Adrenal gland (tissue), 12 donors: Measurements from ENCODE around the gene LYPD6B. TPM values are rescaled to one million over a fixed set of nuclear protein-coding genes. Genes with fewer than 3 reads are reported as not detected.

ENCODE experiments used
- DNase-seq, 7 donors: peaks; one replicate each; pipeline ENCODE4 v3.0.0-alpha.2; 2019 to 2020
- H3K27ac ChIP-seq, 5 donors: fragments of 200-600 bp; sonication (generic) in 4 of 5; 1 replicate in 3 of 5; 2 replicates in 2 of 5; pipeline versions ENCODE4 v1.5.1 to v1.8.0; 2016 to 2020; ENCODE audit warnings: mild to moderate bottlenecking in 1 of 5
- H3K27me3 ChIP-seq: fragments of 200-600 bp; 2 replicates; pipeline ENCODE4 v1.8.0; 2021
- H3K36me3 ChIP-seq, 2 donors: fragments of 200-600 bp; replicated peaks in 1 of 2; 1 replicate in 1 of 2; 2 replicates in 1 of 2; pipeline versions ENCODE4 v1.5.1 to v1.8.0; 2018 to 2022
- H3K4me1 ChIP-seq, 2 donors: fragments of 200-600 bp; replicated peaks in 1 of 2; 1 replicate in 1 of 2; 2 replicates in 1 of 2; pipeline versions ENCODE4 v1.5.1 to v1.8.0; 2018 to 2021
- H3K4me3 ChIP-seq, 4 donors: fragments of 200-600 bp; sonication (generic) in 3 of 4; one replicate each; pipeline ENCODE4 v1.5.1; 2016 to 2018
- H3K9me3 ChIP-seq, 3 donors: fragments of 200-600 bp; sonication (generic) in 1 of 3; replicated peaks in 1 of 3; 1 replicate in 2 of 3; 2 replicates in 1 of 3; pipeline versions ENCODE4 v1.5.1 to v1.8.0; 2016 to 2021
- CTCF ChIP-seq, 6 experiments: fragments of 450-650 bp in 4 of 6; fragments of 200-600 bp in 2 of 6; sonication (generic) in 1 of 6; IDR thresholded peaks; 1 replicate in 5 of 6; 2 replicates in 1 of 6; pipeline versions ENCODE4 v1.5.1 to v1.8.0; 2016 to 2021; ENCODE audit warnings: antibody characterized with exemption in 6 of 6, mild to moderate bottlenecking in 2 of 6, moderate library complexity in 1 of 6
- POLR2A ChIP-seq, 2 donors: fragments of 450-650 bp; IDR thresholded peaks; one replicate each; pipeline ENCODE4 v1.6.1; 2017; ENCODE audit warnings: antibody characterized with exemption in 2 of 2, mild to moderate bottlenecking in 2 of 2, moderate library complexity in 1 of 2
- WGBS, 4 donors: extraction: QIAGEN DNeasy Blood & Tissue Kit in 2 of 4; methylation state at CpG; one replicate each; pipeline versions ENCODE4 v1.1.5 to v1.1.7; 2013 to 2017; 5-methylcytosine and 5-hydroxymethylcytosine counted together
- intact Hi-C, 2 donors: fragments of 100-400 bp; cut with DNase I; formaldehyde crosslinking; loops; one replicate each; pipeline versions ENCODE4 v1.14.1 to v1.15.0; 2022 to 2023
- polyA plus RNA-seq, 3 donors: library from polyadenylated mRNA; stranded (reverse); fragments of 200-250 nt in 2 of 3; fragments of 350-450 nt in 1 of 3; fragmentation: Illumina TruSeq in 1 of 3; extraction: RNeasy Lipid Tissue Mini Kit (QIAGEN cat#74804) in 1 of 3; gene quantifications; one replicate each; pipeline ENCODE4 v1.2.3, GENCODE V29; 2013 to 2014
- total RNA-seq, 9 donors: library from RNA; depleted of rRNA in 4 of 9; stranded (reverse); fragments of >200 nt in 4 of 9; fragments of 120-200 nt in 1 of 9; fragmentation: NEBNext Ultra II Directional in 1 of 9; extraction: Animal tissue kit (Norgen Biotek cat#: 25700) in 1 of 9; gene quantifications; one replicate each; pipeline versions ENCODE4 v1.1.0 to v1.2.4, GENCODE V29; 2013 to 2023
- donor health status: healthy with polysubstance abuse.
- donor health status: Bipolar disorder and iron deficiency.
- donor health status: DM: yes; HTN: yes; CAD: no.
- donor health status: DM: no; HTN: no; CAD: no.
- donor health status: DM: no; HTN: no; CAD: no.
- donor health status: DM: yes; HTN: yes; CAD: no.

Gene LYPD6B
- total and polyA plus RNA-seq, 12 donors, result 0.15 to 0.98 (median 0.50) TPM; not detected in 2

- H3K4me1 ChIP-seq, result peaks cover 0 to 6% of the 10 kb centered on the region in 2 donors
- TF ChIP-seq CTCF (IDR thresholded peaks at IDR 0.05), result no peak
- no peak for TF ChIP-seq POLR2A (IDR thresholded peaks at IDR 0.05)
- no peak for DNase-seq
- H3K9me3 ChIP-seq, result no peaks in the 10 kb centered on the region
- WGBS, 4 donors, result 57 to 61% (median 59%) methylated on average over 2 of the region's 2 CpGs
- no peaks in the 10 kb centered on the region for H3K36me3 ChIP-seq
- no peaks in the 10 kb centered on the region for H3K27me3 ChIP-seq
- H3K27ac ChIP-seq, result no peak overlapping the region
- intact Hi-C loops, result loop anchor here (5.0 to 10.0 kb wide), 3 partner anchors 295 to 543 kb away; no protein-coding TSS in a partner anchor
- H3K4me3 ChIP-seq, result no peak overlapping the region
These were observed 18.7 kb upstream of the LYPD6B start for GRCh38 chr2:149019768-149020167.

GRCh38 chr2:149020432-149020851 is 18.1 kb upstream of the LYPD6B start:
- Histone ChIP-seq H3K9me3 (no peaks in the 10 kb centered on the region), H3K27me3 (no peaks in the 10 kb centered on the region), H3K4me3 (no peak overlapping the region), H3K27ac (no peak overlapping the region), H3K4me1 (peaks cover 0 to 6% of the 10 kb centered on the region in 2 donors), H3K36me3 (no peaks in the 10 kb centered on the region)
- 90 to 93% (median 91%) methylated on average over 10 of the region's 10 CpGs for WGBS, 4 donors
- intact Hi-C loops, result no loop called here
- no peak for DNase-seq
- TF ChIP-seq CTCF (IDR thresholded peaks at IDR 0.05) (no peak), POLR2A (IDR thresholded peaks at IDR 0.05) (no peak)

GRCh38 chr2:149021271-149021719 is 17.2 kb upstream of the LYPD6B start:
- Histone ChIP-seq H3K27ac (no peak overlapping the region), H3K4me3 (no peak overlapping the region), H3K27me3 (no peaks in the 10 kb centered on the region), H3K36me3 (no peaks in the 10 kb centered on the region), H3K4me1 (peaks cover 0 to 6% of the 10 kb centered on the region in 2 donors), H3K9me3 (no peaks in the 10 kb centered on the region)
- WGBS, 4 donors, result 78 to 85% (median 82%) methylated on average over 5 of the region's 5 CpGs
- TF ChIP-seq POLR2A (IDR thresholded peaks at IDR 0.05), result no peak
- TF ChIP-seq CTCF (IDR thresholded peaks at IDR 0.05), result no peak
- no peak for DNase-seq
- intact Hi-C loops, result no loop called here

GRCh38 chr2:149021761-149022160 is 16.7 kb upstream of the LYPD6B start:
- no peaks in the 10 kb centered on the region for H3K9me3 ChIP-seq
- WGBS, 4 donors, result 88 to 95% (median 93%) methylated on average over 6 of the region's 6 CpGs
- H3K27me3 ChIP-seq, result no peaks in the 10 kb centered on the region
- H3K36me3 ChIP-seq, result no peaks in the 10 kb centered on the region
- H3K4me1 ChIP-seq, result peaks cover 0 to 6% of the 10 kb centered on the region in 2 donors
- no peak overlapping the region for H3K27ac ChIP-seq
- no peak for TF ChIP-seq POLR2A (IDR thresholded peaks at IDR 0.05)
- no peak for TF ChIP-seq CTCF (IDR thresholded peaks at IDR 0.05)
- H3K4me3 ChIP-seq, result no peak overlapping the region
- intact Hi-C loops, result no loop called here
- DNase-seq, result no peak
